H1 (cell line): ENCODE results near the gene FBXO34.

ENCODE experiments used
- POLR2AphosphoS5 ChIP-seq: IDR thresholded peaks from 2 replicates; pipeline ENCODE4 v1.6.1; 2011; ENCODE audit warnings: low read depth, low read length
- RAD21 ChIP-seq, 2 experiments: IDR thresholded peaks in 1 of 2; conservative IDR thresholded peaks in 1 of 2; 2 replicates each; pipeline ENCODE4 v1.6.1; 2011; ENCODE audit warnings: low read depth in 2 of 2, low read length in 2 of 2, improper control_type of control experiment in 1 of 2, inconsistent platforms in 1 of 2, mild to moderate bottlenecking in 1 of 2, moderate library complexity in 1 of 2

GRCh38 chr14:55309154-55309553, 37.9 kb downstream of the FBXO34 start:
- TF ChIP-seq RAD21 (IDR thresholded peaks at IDR 0.05 in 1 of 2, conservative IDR thresholded peaks at IDR 0.05 in 1 of 2; ENCODE audit: low read depth in 2 of 2, low read length in 2 of 2) (no peak), POLR2AphosphoS5 (no peak)
